ENCODE measurements around the gene TULP3.

DNA sequence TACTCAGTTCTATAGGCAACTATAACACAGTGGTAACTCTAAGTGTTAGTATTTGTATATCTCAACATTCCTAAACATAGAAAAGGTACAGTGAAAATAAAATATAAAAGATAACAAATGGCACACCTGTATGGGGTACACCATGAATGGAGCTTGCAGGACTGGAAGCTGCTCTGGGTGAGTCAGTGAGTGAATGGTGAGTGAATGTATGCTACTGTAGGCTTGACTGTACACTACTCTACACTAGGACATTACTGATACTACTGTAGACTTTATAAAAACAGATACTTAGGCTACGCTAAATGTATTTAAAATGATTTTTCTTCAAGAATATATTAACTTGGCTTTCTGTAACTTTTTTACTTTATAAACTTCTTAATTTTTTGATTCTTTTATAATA lies 94.0 kb downstream of the TULP3 start:
- TF ChIP-seq, protein P1, sequence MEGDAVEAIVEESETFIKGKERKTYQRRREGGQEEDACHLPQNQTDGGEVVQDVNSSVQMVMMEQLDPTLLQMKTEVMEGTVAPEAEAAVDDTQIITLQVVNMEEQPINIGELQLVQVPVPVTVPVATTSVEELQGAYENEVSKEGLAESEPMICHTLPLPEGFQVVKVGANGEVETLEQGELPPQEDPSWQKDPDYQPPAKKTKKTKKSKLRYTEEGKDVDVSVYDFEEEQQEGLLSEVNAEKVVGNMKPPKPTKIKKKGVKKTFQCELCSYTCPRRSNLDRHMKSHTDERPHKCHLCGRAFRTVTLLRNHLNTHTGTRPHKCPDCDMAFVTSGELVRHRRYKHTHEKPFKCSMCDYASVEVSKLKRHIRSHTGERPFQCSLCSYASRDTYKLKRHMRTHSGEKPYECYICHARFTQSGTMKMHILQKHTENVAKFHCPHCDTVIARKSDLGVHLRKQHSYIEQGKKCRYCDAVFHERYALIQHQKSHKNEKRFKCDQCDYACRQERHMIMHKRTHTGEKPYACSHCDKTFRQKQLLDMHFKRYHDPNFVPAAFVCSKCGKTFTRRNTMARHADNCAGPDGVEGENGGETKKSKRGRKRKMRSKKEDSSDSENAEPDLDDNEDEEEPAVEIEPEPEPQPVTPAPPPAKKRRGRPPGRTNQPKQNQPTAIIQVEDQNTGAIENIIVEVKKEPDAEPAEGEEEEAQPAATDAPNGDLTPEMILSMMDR (IDR thresholded peaks at IDR 0.05; ENCODE audit: poor library complexity), result no peak
- TF ChIP-seq EZH2 (IDR thresholded peaks at IDR 0.05; ENCODE audit: borderline replicate concordance) (no peak), EZH2phosphoT487 (IDR thresholded peaks at IDR 0.05; ENCODE audit: low read depth, severe bottlenecking, unreplicated experiment) (no peak)

Measured in hepatocyte (in vitro differentiated cells).